Memory B cell (primary cell): Measurements from ENCODE around the gene DNAH6.
"Not testable (repeated sequence)": the region's sequence is repeated elsewhere in the genome, so short reads cannot be mapped to it uniquely, and the experiment has no call there.

Experiments used
- ATAC-seq: fragments of 150-1000 bp; cut with Tn5 transposase; 2 replicates; pipeline ENCODE4 v1.10.0; 2021; ENCODE audit warnings: low read depth, mild to moderate bottlenecking, moderate library complexity
- DNase-seq, 2 donors: peaks; one replicate each; pipeline ENCODE4 v3.0.0; 2022; ENCODE audit warnings: low spot score in 2 of 2
- H3K27ac Mint-ChIP-seq: one replicate; pipeline ENCODE4 v1.8.0; 2022; ENCODE audit warnings: mild to moderate bottlenecking, moderate library complexity, mixed read lengths
- H3K27me3 Mint-ChIP-seq: one replicate; pipeline ENCODE4 v1.8.0; 2022; ENCODE audit warnings: mixed read lengths
- H3K36me3 Mint-ChIP-seq: one replicate; pipeline ENCODE4 v1.8.0; 2022; ENCODE audit warnings: mild to moderate bottlenecking, mixed read lengths
- H3K4me1 Mint-ChIP-seq: one replicate; pipeline ENCODE4 v1.8.0; 2022; ENCODE audit warnings: mixed read lengths
- H3K4me3 Mint-ChIP-seq: one replicate; pipeline ENCODE4 v1.8.0; 2022; ENCODE audit warnings: mild to moderate bottlenecking, moderate library complexity, mixed read lengths
- H3K9me3 Mint-ChIP-seq: one replicate; pipeline ENCODE4 v1.8.0; 2022; ENCODE audit warnings: mixed read lengths

The DNAH6 gene

GRCh38 chr2:84516234-84516986 is at the start of gene DNAH6:
DNAH6 (plus strand) TSS chr2:84516498; CDS start chr2:84517827, 1,329 bp downstream.
- Mint-ChIP-seq H3K4me3 (peak within 1 kb of the TSS; percentile 78), H3K27ac (peak within 1 kb of the TSS; percentile 74), H3K9me3 (peaks cover 4% of the 10 kb centered on the region), H3K27me3 (peaks cover 21% of the 10 kb centered on the region), H3K36me3 (no peaks in the 10 kb centered on the region), H3K4me1 (peaks cover 4% of the 10 kb centered on the region)
- DNase-seq (peak; percentile 57 to 59), ATAC-seq (peak; percentile 97)

DNA sequence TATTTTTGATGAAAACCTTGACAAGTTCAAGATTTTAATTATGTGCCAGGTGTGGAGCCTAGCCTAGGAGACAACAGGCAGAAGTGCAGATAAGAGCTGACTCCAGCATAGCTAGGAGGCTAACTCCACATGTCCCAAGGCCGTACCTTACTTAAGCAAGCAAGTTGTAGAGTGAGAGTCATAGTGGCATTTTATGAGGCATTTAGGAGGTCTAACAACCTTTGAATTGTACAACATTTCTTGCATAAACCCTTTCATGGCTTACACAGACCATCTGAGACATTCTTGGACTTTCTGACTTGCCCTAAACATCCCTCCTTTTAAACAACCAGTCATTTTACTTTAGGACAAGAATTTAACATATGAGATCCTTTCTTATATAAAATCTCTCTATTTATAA is 48.9 kb upstream of the DNAH6 start:
- no peak overlapping the region for H3K27ac Mint-ChIP-seq
- ATAC-seq (no peak), DNase-seq (no peak)
- H3K4me1 Mint-ChIP-seq = peaks cover 3% of the 10 kb centered on the region
- H3K4me3 Mint-ChIP-seq = no peak overlapping the region
- H3K36me3 Mint-ChIP-seq = peaks cover 14% of the 10 kb centered on the region
- no peaks in the 10 kb centered on the region for H3K27me3 Mint-ChIP-seq
- H3K9me3 Mint-ChIP-seq = peaks cover 6% of the 10 kb centered on the region

DNA sequence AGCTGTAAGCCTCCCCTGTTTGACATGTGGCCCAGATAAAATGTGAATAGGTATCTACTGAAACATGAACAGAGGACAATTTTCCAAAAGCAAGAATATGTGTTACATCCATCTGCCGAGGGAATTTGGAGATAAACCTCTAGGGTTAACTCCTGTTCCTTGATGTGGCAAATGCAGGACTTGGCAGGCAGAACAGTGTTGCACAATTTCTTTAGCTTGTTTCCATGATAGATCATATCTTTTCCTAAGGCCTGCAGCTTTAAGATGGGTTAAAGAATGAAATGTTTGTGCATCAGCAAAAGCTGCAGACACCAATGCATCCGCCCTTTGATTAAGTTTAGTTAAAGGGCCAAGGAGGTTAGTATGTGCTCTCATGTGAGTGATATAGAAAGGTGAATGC is 43.9 kb upstream of the DNAH6 start:
- peaks cover 11% of the 10 kb centered on the region for H3K36me3 Mint-ChIP-seq
- ATAC-seq, H3K9me3 Mint-ChIP-seq, DNase-seq, H3K4me3 Mint-ChIP-seq, H3K4me1 Mint-ChIP-seq, H3K27me3 Mint-ChIP-seq, H3K27ac Mint-ChIP-seq: not testable (repeated sequence)

- H3K4me1 Mint-ChIP-seq = no peaks in the 10 kb centered on the region
- H3K27ac Mint-ChIP-seq = no peak overlapping the region
- no peak for DNase-seq
- no peak for ATAC-seq
- H3K27me3 Mint-ChIP-seq = peaks cover 2% of the 10 kb centered on the region
- H3K9me3 Mint-ChIP-seq = peaks cover 12% of the 10 kb centered on the region
- no peak overlapping the region for H3K4me3 Mint-ChIP-seq
- peaks cover 14% of the 10 kb centered on the region for H3K36me3 Mint-ChIP-seq
Observed at GRCh38 chr2:84472856-84473565, 43.3 kb upstream of the DNAH6 start.

DNA sequence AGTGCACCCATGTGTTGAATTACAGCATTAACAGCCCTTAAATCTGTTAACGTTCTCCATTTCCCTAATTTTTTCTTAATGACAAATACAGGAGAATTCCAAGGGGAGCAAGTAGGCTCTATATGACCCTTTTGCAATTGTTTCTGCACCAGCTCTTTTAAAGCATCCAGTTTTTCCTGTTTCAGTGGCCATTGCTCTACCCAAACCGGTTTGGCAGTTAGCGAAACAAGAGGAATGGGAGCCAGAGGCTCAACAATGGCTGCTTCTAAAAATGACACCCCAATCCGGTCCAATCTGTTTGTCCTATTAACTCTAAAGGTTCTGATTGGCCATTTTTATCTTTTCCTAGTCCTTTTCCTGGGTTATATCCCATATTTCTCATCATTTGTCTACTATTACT is 42.1 kb upstream of the DNAH6 start:
- no peak for ATAC-seq
- peaks cover 14% of the 10 kb centered on the region for H3K36me3 Mint-ChIP-seq

DNA sequence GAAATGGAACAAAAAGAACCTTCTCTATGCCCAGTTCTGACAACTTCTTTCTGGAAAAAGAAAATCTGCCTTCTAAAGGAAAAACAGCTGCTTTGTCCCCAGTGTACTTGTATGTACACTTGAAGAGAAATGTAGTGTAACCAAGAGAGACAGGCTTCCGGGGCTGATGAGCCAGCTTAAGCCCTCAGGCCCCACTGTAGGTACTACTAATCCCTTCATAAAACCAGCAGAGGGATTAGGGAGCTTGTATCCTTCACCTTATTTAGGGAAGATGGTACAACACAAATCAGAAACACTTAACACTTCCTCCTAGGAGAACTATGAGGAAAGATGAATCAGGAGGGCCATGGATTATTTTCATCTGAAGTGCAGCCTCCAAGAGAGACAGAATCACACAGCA is 38.4 kb upstream of the DNAH6 start:
- DNase-seq = no peak
- H3K9me3 Mint-ChIP-seq = peaks cover 10% of the 10 kb centered on the region

More for the DNA sequence above, 42.1 kb upstream of the DNAH6 start:
- no peak overlapping the region for H3K27ac Mint-ChIP-seq
- no peak overlapping the region for H3K4me3 Mint-ChIP-seq
- DNase-seq = no peak
- H3K27me3 Mint-ChIP-seq = peaks cover 5% of the 10 kb centered on the region
- H3K4me1 Mint-ChIP-seq = no peaks in the 10 kb centered on the region
- peaks cover 12% of the 10 kb centered on the region for H3K9me3 Mint-ChIP-seq

DNA sequence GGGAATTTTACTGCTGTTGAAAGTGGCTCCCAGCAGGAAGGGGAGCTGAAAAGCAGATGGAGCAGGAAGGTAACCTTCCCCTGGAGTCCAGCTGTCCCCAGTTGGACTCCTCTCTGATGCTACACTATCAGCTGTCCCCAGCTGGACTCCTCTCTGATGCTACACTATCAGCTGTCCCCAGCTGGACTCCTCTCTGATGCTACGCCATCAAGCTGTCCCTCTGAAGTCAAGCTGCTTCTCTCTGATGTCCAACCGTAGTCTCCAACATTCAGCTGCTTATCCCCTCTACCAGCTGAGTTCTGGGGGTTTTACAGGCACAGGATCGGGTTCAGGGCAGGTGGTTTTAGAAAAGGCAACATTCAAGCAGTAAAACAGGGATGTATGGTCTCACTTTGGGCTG is 37.4 kb upstream of the DNAH6 start:
- Mint-ChIP-seq H3K27ac (no peak overlapping the region), H3K36me3 (peaks cover 11% of the 10 kb centered on the region), H3K4me1 (no peaks in the 10 kb centered on the region), H3K4me3 (no peak overlapping the region), H3K9me3 (peaks cover 10% of the 10 kb centered on the region), H3K27me3 (peaks cover 10% of the 10 kb centered on the region)
- DNase-seq = no peak
- ATAC-seq = no peak

More for the DNA sequence above, 38.4 kb upstream of the DNAH6 start:
- Mint-ChIP-seq H3K27me3 (peaks cover 7% of the 10 kb centered on the region), H3K27ac (no peak overlapping the region), H3K36me3 (peaks cover 11% of the 10 kb centered on the region), H3K4me1 (no peaks in the 10 kb centered on the region), H3K4me3 (no peak overlapping the region)
- no peak for ATAC-seq

GRCh38 chr2:84481702-84482101 is 34.6 kb upstream of the DNAH6 start:
- H3K27me3 Mint-ChIP-seq = peaks cover 10% of the 10 kb centered on the region
- peaks cover 7% of the 10 kb centered on the region for H3K36me3 Mint-ChIP-seq
- H3K4me1 Mint-ChIP-seq = no peaks in the 10 kb centered on the region
- DNase-seq (no peak), ATAC-seq (no peak)
- no peak overlapping the region for H3K4me3 Mint-ChIP-seq
- H3K9me3 Mint-ChIP-seq = peaks cover 7% of the 10 kb centered on the region
- H3K27ac Mint-ChIP-seq = no peak overlapping the region

GRCh38 chr2:84482603-84483002 is 33.7 kb upstream of the DNAH6 start:
- Mint-ChIP-seq H3K4me1 (no peaks in the 10 kb centered on the region), H3K4me3 (no peak overlapping the region), H3K27ac (no peak overlapping the region), H3K27me3 (peaks cover 9% of the 10 kb centered on the region), H3K36me3 (peaks cover 3% of the 10 kb centered on the region), H3K9me3 (peaks cover under 1% of the 10 kb centered on the region)
- no peak for ATAC-seq
- DNase-seq = no peak

DNA sequence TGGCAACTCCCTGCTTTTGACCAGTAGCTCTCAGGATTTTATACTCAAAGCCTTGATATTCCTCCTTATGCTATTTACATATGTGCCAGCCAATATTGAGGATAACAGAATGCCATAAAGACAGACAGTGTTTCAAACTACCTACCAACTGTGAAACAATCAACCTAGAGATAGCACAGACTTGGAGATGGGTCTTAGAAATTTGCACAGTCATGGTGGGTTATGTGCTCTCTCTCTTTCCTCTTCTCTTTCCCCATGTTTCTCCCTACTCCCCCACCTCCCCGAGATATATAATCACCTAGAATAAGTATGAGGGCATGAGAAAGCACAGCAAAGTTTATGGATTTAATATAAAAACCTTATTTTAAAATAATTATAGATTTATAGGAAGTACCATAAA is 33.0 kb upstream of the DNAH6 start:
- Mint-ChIP-seq H3K4me1 (no peaks in the 10 kb centered on the region), H3K27me3 (peaks cover 9% of the 10 kb centered on the region), H3K27ac (no peak overlapping the region), H3K9me3 (no peaks in the 10 kb centered on the region), H3K36me3 (peaks cover 2% of the 10 kb centered on the region), H3K4me3 (no peak overlapping the region)
- DNase-seq (no peak), ATAC-seq (no peak)

DNA sequence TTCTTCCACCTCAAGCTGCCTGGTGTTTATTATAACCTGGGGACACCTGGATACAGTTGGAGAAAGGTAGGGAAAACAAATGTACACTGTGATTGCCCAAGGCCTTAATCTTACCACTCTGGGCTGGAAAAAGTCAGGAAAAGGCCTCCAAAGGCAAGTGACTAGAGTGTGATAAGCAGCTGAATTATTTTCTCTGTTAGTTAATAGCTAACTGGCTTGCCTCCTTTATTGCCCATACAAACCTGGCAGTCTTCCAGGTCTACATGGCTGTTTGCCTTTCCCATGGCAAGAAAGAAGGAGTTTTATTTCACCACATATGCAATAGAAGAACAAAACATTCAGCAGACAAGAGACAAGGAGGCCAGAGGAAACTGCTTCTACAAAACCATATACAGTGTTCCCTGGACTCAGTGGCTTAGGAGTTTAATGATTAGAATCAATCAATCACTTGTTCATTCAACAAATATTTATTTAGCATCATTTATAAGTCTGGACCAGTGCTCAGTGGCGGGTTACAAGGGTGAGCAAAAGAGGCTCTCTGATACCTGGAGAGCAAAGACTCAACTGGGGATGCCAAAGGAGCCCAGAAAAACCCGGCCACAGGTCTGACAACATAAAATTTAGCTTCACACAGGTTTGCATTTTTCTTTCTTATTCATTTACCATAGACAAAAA is 29.7 kb upstream of the DNAH6 start:
- no peaks in the 10 kb centered on the region for H3K4me1 Mint-ChIP-seq
- no peaks in the 10 kb centered on the region for H3K9me3 Mint-ChIP-seq
- peaks cover 2% of the 10 kb centered on the region for H3K36me3 Mint-ChIP-seq
- H3K27me3 Mint-ChIP-seq = peaks cover 7% of the 10 kb centered on the region
- ATAC-seq (no peak), DNase-seq (no peak)
- no peak overlapping the region for H3K27ac Mint-ChIP-seq
- no peak overlapping the region for H3K4me3 Mint-ChIP-seq

- Mint-ChIP-seq H3K4me1 (no peaks in the 10 kb centered on the region), H3K9me3 (no peaks in the 10 kb centered on the region), H3K4me3 (no peak overlapping the region), H3K36me3 (no peaks in the 10 kb centered on the region), H3K27me3 (peaks cover 5% of the 10 kb centered on the region), H3K27ac (no peak overlapping the region)
- ATAC-seq (no peak), DNase-seq (no peak)
Observed at GRCh38 chr2:84487298-84487996, 28.9 kb upstream of the DNAH6 start.

- H3K27ac Mint-ChIP-seq = no peak overlapping the region
- no peaks in the 10 kb centered on the region for H3K36me3 Mint-ChIP-seq
- DNase-seq (no peak), ATAC-seq (no peak)
- H3K27me3 Mint-ChIP-seq = peaks cover 5% of the 10 kb centered on the region
- no peaks in the 10 kb centered on the region for H3K9me3 Mint-ChIP-seq
- H3K4me1 Mint-ChIP-seq = peaks cover 3% of the 10 kb centered on the region
- H3K4me3 Mint-ChIP-seq = no peak overlapping the region
Observed at GRCh38 chr2:84491256-84491655, 25.0 kb upstream of the DNAH6 start.

GRCh38 chr2:84491741-84492140 is 24.6 kb upstream of the DNAH6 start:
- ATAC-seq = no peak
- Mint-ChIP-seq H3K27ac (no peak overlapping the region), H3K9me3 (no peaks in the 10 kb centered on the region), H3K36me3 (no peaks in the 10 kb centered on the region), H3K27me3 (peaks cover 4% of the 10 kb centered on the region), H3K4me1 (peaks cover 3% of the 10 kb centered on the region), H3K4me3 (no peak overlapping the region)
- no peak for DNase-seq
